Omental fat pad (tissue), 4 donors: ENCODE results near the gene PLAGL2. TPM values are rescaled to one million over a fixed set of nuclear protein-coding genes. Genes with fewer than 3 reads are reported as not detected.

ENCODE experiments used
- ATAC-seq: fragments of 150-250 bp; one replicate; pipeline ENCODE4 v1.9.1; 2016; ENCODE audit warnings: mild to moderate bottlenecking, moderate library complexity; ENCODE audit not compliant: low FRiP score
- DNase-seq: peaks from one replicate; pipeline ENCODE4 v3.0.0-alpha.2; 2019; ENCODE audit warnings: low spot score
- total RNA-seq, 4 donors: library from RNA; depleted of rRNA; stranded (reverse); fragments of >200 nt; gene quantifications; one replicate each; pipeline ENCODE4 v1.1.0, GENCODE V29; 2016
- TF ChIP-seq, protein P1 (sequence below), 3 donors: fragments of 450-650 bp; IDR thresholded peaks; one replicate each; pipeline ENCODE4 v1.5.1; 2016 to 2017; ENCODE audit warnings: antibody characterized with exemption in 3 of 3, mild to moderate bottlenecking in 3 of 3, moderate library complexity in 2 of 3

The PLAGL2 gene
- total RNA-seq, 4 donors from 2014 or later: 4.1 to 12.5 (median 8.1) TPM

DNA sequence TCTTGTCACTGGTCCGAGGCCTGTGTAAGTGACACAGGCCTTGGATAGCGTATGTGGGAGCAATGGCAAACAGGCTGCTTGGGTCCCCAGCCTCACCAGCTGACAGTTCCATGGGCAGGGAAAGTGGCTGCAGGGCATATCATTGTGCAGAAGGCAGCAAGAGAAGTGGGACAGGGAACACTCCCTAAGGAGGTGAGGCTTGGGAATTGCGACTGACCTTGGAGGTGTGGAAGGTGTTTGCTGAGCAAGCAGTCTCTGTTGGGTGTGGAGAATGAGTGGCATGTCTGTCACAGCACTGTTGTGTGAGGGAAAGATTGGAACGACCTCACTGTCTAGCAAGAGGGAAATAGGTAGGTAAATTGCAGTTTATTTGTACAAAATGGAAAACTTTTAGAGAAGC, 16.9 kb upstream of the PLAGL2 start:
- DNase-seq: no peak
- no peak for ATAC-seq
- TF ChIP-seq, protein P1, sequence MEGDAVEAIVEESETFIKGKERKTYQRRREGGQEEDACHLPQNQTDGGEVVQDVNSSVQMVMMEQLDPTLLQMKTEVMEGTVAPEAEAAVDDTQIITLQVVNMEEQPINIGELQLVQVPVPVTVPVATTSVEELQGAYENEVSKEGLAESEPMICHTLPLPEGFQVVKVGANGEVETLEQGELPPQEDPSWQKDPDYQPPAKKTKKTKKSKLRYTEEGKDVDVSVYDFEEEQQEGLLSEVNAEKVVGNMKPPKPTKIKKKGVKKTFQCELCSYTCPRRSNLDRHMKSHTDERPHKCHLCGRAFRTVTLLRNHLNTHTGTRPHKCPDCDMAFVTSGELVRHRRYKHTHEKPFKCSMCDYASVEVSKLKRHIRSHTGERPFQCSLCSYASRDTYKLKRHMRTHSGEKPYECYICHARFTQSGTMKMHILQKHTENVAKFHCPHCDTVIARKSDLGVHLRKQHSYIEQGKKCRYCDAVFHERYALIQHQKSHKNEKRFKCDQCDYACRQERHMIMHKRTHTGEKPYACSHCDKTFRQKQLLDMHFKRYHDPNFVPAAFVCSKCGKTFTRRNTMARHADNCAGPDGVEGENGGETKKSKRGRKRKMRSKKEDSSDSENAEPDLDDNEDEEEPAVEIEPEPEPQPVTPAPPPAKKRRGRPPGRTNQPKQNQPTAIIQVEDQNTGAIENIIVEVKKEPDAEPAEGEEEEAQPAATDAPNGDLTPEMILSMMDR (IDR thresholded peaks at IDR 0.05): no peak

DNA sequence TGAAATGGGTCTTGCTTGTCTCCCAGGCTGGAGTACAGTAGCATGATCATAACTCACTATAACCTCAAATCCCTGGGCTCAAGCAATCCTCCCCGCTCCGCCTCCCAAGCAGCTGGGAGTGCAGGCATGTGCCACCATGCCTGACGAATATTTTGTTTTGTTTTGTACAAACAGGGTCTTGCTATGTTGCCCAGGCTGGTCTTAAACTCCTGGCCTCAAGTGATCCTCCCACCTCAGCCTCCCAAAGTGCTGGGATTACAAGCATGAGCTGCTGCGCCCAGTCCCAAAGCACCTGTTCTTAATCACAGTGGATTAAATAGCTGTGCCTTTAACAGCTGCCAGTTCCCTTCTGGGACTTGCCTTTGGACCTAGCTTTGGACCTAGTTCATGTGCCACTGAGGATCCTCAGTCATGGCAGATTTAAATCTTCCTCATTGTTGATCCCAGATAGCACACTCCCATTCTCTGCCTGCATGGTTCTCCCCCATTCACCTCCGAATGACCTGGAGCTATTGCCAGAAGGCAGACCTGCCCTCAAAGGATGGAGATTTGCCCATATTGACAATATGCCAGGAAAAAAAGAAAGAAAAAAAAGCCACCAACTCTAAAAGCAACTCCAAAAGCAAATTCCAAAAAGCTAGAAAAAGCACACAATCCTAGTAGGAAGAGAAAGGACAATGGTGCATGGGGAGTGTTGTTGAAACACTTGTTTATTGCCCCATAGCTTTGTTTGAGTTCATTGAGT, 10.8 kb upstream of the PLAGL2 start:
- DNase-seq (no peak), ATAC-seq (no peak)
- TF ChIP-seq, protein P1 (IDR thresholded peaks at IDR 0.05): no peak

DNA sequence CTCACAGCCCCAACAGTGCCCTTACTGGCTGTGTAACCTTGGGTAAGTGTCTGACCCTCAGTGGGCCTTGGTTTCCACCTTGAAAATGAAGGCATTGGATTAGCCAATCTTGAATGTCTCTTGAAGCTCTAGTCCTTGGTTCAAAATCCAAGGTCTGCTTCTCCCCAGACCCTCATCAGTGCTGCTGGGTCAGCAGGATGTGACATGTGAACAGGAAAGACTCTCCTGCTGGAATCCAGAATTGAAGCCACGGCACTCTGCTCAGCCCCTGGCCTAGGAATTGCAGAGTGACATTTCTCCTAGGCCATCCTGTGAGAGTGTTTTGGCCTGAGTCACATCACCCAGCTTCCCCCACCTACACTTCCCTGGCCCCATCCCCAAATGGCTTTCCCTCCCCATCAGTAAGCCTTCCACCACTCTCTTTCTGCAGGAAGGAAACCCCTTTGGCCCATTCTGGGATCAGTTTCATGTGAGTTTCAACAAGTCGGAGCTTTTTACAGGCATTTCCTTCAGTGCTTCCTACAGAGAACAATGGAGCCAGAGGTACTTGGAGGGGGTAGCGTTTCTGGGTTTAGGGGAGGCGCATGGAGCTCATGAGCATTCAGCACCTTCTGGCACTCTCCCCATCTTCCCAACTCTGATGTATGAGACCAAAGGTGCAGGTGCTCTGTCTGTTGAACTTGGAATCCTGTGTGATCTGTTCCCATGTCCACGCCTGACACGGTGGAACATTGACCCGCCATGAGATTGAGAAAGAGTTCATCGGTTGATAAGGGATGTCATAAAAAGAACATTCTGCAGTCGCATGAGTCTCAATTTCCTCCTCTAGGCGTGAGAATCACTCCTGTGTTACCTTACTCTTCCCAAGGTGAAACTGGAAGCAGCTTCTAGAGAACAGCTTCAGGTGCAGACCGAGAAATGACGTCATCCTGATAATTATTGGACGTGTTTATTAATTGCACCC, 8.9 kb upstream of the PLAGL2 start:
- ATAC-seq (no peak), DNase-seq (no peak)
- TF ChIP-seq, protein P1 (IDR thresholded peaks at IDR 0.05): no peak

DNA sequence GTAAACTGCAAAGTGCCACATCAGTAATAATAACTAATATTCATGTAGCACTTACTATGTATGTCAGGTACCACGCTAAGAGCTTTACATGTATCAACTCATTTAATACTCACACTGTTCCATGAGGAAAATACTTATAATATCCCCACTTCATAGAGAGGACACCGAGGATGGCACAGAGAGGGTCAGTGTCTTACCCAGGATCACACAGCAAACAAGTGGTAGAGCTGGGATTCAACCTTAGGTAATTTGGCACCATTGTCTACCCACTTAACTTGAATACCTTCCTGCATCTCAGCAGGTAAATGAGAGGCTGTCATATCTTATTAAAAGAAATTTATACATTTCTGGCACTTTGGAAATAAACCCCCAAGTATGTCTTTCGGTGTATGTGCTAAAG, 8.2 kb upstream of the PLAGL2 start:
- TF ChIP-seq, protein P1 (IDR thresholded peaks at IDR 0.05): no peak
- DNase-seq (no peak), ATAC-seq (no peak)

DNA sequence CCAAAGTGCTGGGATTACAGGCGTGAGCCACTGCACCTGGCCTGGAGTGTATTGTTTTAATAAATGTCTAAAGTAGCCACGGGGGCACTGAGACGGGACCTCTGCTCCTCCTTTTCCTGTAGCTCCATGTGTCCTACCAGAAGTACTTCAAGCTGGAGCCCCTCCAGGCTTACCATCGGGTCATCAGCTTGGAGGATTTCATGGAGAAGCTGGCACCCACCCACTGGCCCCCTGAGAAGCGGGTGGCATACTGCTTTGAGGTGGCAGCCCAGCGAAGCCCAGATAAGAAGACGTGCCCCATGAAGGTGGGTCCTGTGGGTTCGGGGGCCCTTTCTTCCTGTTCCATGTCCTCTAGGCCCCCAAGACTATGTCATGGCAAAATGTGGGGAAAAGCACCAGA, 7.6 kb upstream of the PLAGL2 start:
- ATAC-seq: no peak
- TF ChIP-seq, protein P1 (IDR thresholded peaks at IDR 0.05): no peak
- no peak for DNase-seq

DNA sequence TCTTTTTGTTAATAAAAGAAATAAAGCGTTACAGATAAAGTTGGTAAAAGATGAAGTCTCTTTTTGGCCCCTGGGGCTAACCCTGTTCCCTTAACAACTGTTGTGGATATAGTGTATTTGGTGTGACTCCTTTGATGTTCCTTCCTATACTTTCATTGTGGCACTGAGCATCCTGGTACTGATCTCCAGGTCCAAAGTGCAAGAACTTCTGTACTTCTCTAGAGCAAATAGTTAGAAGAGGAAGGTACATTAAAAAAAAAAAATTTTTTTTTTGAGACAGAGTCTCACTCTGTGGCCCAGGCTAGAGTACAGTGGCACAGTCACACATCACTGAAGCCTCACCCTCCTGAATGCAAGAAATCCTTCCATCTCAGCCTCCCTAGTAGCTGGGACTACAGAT, 6.3 kb upstream of the PLAGL2 start:
- no peak for ATAC-seq
- no peak for DNase-seq

More for the DNA sequence above, 6.3 kb upstream of the PLAGL2 start:
- TF ChIP-seq, protein P1 (IDR thresholded peaks at IDR 0.05): no peak
